ENCODE measurements around the gene SUGCT. TPM values are rescaled to one million over a fixed set of nuclear protein-coding genes. Genes with fewer than 3 reads are reported as not detected.
"Not testable (repeated sequence)": the region's sequence is repeated elsewhere in the genome, so short reads cannot be mapped to it uniquely, and the experiment has no call there.

The SUGCT gene
- total RNA-seq, 2 experiments from 2014 or later = 0.95 to 1.2 TPM

DNA sequence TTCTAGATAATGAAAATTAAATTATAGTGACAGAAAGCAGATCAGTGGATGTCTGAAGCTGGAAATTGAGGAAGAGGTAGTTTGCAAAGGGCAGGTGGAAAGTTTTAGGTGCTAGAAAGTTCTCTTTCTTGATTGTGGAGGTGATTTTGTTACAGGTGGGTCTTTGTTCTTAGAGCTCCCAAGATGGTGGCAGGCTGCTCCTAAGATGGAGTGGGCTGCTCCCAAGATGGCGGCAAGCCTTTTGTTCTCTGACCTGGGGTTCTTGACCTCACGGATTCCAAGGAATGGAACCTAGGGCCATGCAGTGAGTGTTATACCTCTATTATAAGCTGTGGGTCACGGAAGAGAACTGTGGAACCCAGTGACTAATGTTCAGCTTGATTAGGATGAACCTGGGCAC lies 32.5 kb downstream of the SUGCT start:
- CTCF ChIA-PET = no interaction called here

DNA sequence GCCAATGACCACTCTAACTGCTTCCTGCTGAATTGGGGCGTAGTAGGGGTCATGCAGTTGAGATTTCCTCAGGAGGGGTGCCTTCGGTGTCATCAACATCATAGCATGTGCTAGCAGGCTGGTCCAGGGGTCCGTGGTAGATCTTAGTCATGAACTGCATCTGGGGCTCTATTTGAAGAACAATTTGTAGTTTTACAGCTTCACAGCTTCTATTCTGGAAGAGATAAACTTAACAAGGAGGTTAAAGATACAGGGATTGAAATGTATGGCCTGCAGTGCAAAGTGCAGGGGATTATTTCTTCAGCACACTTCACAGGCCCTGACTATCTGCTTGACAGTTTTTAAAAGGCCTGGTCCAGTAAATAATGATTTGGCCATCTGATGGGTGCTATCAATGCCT lies 33.5 kb downstream of the SUGCT start:
- intact Hi-C loops (cut with DNase I, micrococcal nuclease); H3K4me3 ChIP-seq (ENCODE audit: low read length); H3K4me1 ChIP-seq (ENCODE audit: insufficient read depth, low read length); H3K27me3 Mint-ChIP-seq; CTCF ChIA-PET; ATAC-seq (ENCODE audit: poor library complexity); H3K36me3 ChIP-seq (ENCODE audit: insufficient read depth, low read length); H3K4me3 Mint-ChIP-seq; H3K36me3 Mint-ChIP-seq (ENCODE audit: low read depth); H3K27ac ChIP-seq (ENCODE audit: low read depth in 1 of 2, low read length in 2 of 2); H3K27me3 ChIP-seq (ENCODE audit: control insufficient read depth in 1 of 2, insufficient read depth in 2 of 2, low read length in 2 of 2); DNase-seq; H3K9me3 Mint-ChIP-seq; H3K27ac Mint-ChIP-seq; POLR2A ChIA-PET; H3K9me3 ChIP-seq (ENCODE audit: control insufficient read depth in 1 of 2, insufficient read depth in 1 of 2, low read length in 2 of 2); H3K4me1 Mint-ChIP-seq (ENCODE audit: low read depth): not testable (repeated sequence)

More for the DNA sequence above, 32.5 kb downstream of the SUGCT start:
- Histone ChIP-seq H3K36me3 (ENCODE audit: insufficient read depth, low read length) (no peaks in the 10 kb centered on the region), H3K27me3 (ENCODE audit: control insufficient read depth in 1 of 2, insufficient read depth in 2 of 2, low read length in 2 of 2) (no peaks in the 10 kb centered on the region), H3K4me1 (ENCODE audit: insufficient read depth, low read length) (no peaks in the 10 kb centered on the region), H3K9me3 (ENCODE audit: control insufficient read depth in 1 of 2, insufficient read depth in 1 of 2, low read length in 2 of 2) (no peaks in the 10 kb centered on the region), H3K4me3 (ENCODE audit: low read length) (no peak overlapping the region), H3K27ac (ENCODE audit: low read depth in 1 of 2, low read length in 2 of 2) (no peak overlapping the region)
- Mint-ChIP-seq H3K36me3 (ENCODE audit: low read depth) (no peaks in the 10 kb centered on the region), H3K4me1 (ENCODE audit: low read depth) (no peaks in the 10 kb centered on the region), H3K4me3 (no peak overlapping the region), H3K27ac (no peak overlapping the region), H3K27me3 (peaks cover 8% of the 10 kb centered on the region), H3K9me3 (no peaks in the 10 kb centered on the region)
- ATAC-seq (ENCODE audit: poor library complexity) (no peak), DNase-seq (no peak)
- TF ChIP-seq, protein P1, sequence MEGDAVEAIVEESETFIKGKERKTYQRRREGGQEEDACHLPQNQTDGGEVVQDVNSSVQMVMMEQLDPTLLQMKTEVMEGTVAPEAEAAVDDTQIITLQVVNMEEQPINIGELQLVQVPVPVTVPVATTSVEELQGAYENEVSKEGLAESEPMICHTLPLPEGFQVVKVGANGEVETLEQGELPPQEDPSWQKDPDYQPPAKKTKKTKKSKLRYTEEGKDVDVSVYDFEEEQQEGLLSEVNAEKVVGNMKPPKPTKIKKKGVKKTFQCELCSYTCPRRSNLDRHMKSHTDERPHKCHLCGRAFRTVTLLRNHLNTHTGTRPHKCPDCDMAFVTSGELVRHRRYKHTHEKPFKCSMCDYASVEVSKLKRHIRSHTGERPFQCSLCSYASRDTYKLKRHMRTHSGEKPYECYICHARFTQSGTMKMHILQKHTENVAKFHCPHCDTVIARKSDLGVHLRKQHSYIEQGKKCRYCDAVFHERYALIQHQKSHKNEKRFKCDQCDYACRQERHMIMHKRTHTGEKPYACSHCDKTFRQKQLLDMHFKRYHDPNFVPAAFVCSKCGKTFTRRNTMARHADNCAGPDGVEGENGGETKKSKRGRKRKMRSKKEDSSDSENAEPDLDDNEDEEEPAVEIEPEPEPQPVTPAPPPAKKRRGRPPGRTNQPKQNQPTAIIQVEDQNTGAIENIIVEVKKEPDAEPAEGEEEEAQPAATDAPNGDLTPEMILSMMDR (IDR thresholded peaks at IDR 0.05) = no peak
- intact Hi-C loops (cut with DNase I, micrococcal nuclease) = no loop called here
- POLR2A ChIA-PET = no interaction called here

DNA sequence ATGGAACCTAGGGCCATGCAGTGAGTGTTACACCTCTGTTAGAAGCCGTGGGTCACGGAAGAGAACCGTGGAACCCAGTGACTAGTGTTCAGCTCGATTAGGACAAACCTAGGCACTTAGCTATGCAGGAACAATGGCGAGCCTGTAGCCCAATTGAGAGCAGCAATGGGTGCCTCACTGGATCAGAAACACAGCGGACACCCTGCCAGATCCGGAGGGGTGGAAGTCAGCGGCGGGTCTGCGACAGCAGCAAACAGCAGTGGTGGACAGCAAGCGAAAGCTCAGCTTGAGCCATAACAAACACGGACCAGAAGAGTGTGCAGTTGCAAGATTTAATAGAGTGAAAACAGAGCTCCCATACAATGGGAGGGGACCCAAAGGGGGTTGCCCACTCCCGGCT lies 38.3 kb downstream of the SUGCT start:
- H3K9me3 ChIP-seq (ENCODE audit: control insufficient read depth in 1 of 2, insufficient read depth in 1 of 2, low read length in 2 of 2); CTCF ChIA-PET; H3K27ac ChIP-seq (ENCODE audit: low read depth in 1 of 2, low read length in 2 of 2); H3K4me3 Mint-ChIP-seq; H3K9me3 Mint-ChIP-seq; intact Hi-C loops (cut with DNase I, micrococcal nuclease); H3K36me3 ChIP-seq (ENCODE audit: insufficient read depth, low read length); POLR2A ChIA-PET; H3K4me3 ChIP-seq (ENCODE audit: low read length); H3K4me1 ChIP-seq (ENCODE audit: insufficient read depth, low read length); DNase-seq; H3K27me3 ChIP-seq (ENCODE audit: control insufficient read depth in 1 of 2, insufficient read depth in 2 of 2, low read length in 2 of 2); H3K27me3 Mint-ChIP-seq; H3K36me3 Mint-ChIP-seq (ENCODE audit: low read depth); H3K27ac Mint-ChIP-seq; ATAC-seq (ENCODE audit: poor library complexity); H3K4me1 Mint-ChIP-seq (ENCODE audit: low read depth): not testable (repeated sequence)

DNA sequence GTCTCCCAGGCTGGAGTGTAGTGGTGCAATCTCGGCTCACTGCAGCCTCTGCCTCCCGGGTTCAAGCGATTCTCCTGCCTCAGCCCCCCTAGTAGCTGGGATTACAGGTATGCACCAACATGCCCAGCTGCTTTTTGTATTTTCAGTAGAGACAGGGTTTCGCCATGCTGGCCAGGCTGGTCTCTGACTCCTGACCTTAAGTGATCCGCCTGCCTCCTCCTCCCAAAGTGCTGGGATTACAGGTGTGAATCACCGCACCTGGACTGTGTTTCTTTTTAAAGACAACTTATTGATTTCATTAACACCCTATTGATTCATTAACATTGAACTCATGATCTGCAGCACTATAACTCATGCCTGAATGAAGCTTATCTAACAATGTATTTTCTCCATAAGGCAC lies 40.5 kb downstream of the SUGCT start:
- H3K36me3 Mint-ChIP-seq (ENCODE audit: low read depth); H3K27ac ChIP-seq (ENCODE audit: low read depth in 1 of 2, low read length in 2 of 2); H3K27me3 Mint-ChIP-seq; POLR2A ChIA-PET; H3K27ac Mint-ChIP-seq; H3K4me1 ChIP-seq (ENCODE audit: insufficient read depth, low read length); H3K4me3 ChIP-seq (ENCODE audit: low read length); H3K4me3 Mint-ChIP-seq; H3K9me3 ChIP-seq (ENCODE audit: control insufficient read depth in 1 of 2, insufficient read depth in 1 of 2, low read length in 2 of 2); H3K9me3 Mint-ChIP-seq; H3K4me1 Mint-ChIP-seq (ENCODE audit: low read depth); CTCF ChIA-PET; H3K27me3 ChIP-seq (ENCODE audit: control insufficient read depth in 1 of 2, insufficient read depth in 2 of 2, low read length in 2 of 2); intact Hi-C loops (cut with DNase I, micrococcal nuclease); DNase-seq; ATAC-seq (ENCODE audit: poor library complexity); H3K36me3 ChIP-seq (ENCODE audit: insufficient read depth, low read length): not testable (repeated sequence)
